ENCODE results near the gene PIP5K1C.
A peak's percentile ranks its signal among the peaks of the same experiment; 100 is the strongest.

PIP5K1C gene

GRCh38 chr19:3710265-3710812 is 10.1 kb upstream of the PIP5K1C start:
- H3K4me3 ChIP-seq (ENCODE audit: low read depth, low read length), result no peak overlapping the region
- TF ChIP-seq CTCF (IDR thresholded peaks at IDR 0.05; ENCODE audit: borderline replicate concordance, insufficient read depth, low read depth, low read length), result no peak

DNA sequence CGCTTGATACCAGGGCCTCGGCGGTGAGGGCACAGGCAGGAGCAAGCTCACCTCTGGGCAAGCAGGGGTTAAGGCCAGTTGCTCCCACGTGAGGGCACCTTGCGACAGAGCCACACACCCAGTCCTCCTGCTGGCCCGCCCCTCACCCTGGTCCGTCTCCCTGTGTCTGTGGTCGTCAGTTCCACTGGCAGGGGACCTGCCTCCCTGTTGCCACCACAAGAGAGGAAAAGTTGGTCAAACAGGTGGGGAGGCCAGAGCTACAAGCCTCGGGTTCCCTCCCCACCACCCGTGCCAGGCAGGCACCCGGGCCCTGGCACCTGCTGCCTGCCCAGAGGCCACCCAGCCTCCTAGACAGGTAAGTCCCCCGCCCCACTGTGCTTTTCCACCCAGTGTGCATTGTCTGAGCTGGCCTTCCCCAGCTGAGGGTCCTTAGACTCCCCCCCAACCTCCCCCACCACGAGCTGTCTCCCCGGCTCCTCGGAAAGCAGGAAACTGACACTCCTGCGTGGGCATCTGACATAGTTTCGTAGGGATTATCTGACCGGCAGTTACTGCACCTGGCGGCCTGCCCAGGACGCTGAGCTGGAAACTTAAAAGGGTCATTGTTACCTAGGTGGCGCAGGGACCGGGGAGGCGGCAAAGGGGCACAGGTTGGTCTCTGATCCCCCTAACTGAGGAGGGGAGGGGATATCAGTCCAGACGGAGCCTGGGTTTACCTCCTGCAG is 8.1 kb upstream of the PIP5K1C start, which contains the start of gene TJP3:
TJP3 (plus strand) TSS at position 178 of the 725 bp plus-strand sequence. CDS start 20,049 bp downstream, outside the sequence.
- H3K4me3 ChIP-seq (ENCODE audit: low read depth, low read length), result no peak within 1 kb of the TSS
- TF ChIP-seq CTCF (IDR thresholded peaks at IDR 0.05; ENCODE audit: borderline replicate concordance, insufficient read depth, low read depth, low read length), result no peak

GRCh38 chr19:3707868-3708206 is 7.6 kb upstream of the PIP5K1C start:
- TF ChIP-seq CTCF (IDR thresholded peaks at IDR 0.05; ENCODE audit: borderline replicate concordance, insufficient read depth, low read depth, low read length), result no peak
- H3K4me3 ChIP-seq (ENCODE audit: low read depth, low read length), result no peak overlapping the region

- no peak for TF ChIP-seq CTCF (IDR thresholded peaks at IDR 0.05; ENCODE audit: borderline replicate concordance, insufficient read depth, low read depth, low read length)
These were observed 932 bp upstream of the PIP5K1C start for GRCh38 chr19:3701200-3701599.

DNA sequence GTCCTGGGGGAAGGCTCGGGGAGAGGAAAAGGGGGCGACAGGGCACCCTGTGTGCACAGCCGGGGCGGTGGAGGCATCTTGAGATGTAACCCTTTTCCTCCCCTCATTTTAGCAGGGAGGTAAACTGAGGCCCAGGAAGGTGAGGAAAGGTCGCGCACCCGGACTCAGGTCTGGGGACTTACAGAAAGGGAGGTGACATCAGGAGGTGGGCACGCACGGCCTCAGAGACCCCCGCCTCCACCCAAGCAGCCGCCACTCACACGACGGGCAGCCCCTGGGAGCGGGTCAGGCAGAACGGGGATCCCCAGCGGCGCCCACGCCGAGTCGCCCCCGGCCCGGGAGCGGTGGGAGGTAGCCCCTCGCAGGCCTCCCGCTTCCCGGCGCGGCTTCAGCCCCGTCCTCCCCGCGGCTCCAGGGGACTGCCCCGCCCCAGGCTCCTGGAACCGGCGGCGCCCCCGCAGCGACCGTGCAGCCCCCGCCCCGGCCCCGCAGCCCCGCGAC is 477 bp downstream of the PIP5K1C start:
- TF ChIP-seq CTCF (IDR thresholded peaks at IDR 0.05; ENCODE audit: borderline replicate concordance, insufficient read depth, low read depth, low read length), result no peak
- H3K4me3 ChIP-seq (ENCODE audit: low read depth, low read length), result peak overlapping the region; percentile 89

More at GRCh38 chr19:3701200-3701599, 932 bp upstream of the PIP5K1C start:
- H3K4me3 ChIP-seq (ENCODE audit: low read depth, low read length), result no peak overlapping the region

GRCh38 chr19:3698974-3699740 is 1.1 kb downstream of the PIP5K1C start:
- peak overlapping the region; percentile 89 for H3K4me3 ChIP-seq (ENCODE audit: low read depth, low read length)
- TF ChIP-seq CTCF (IDR thresholded peaks at IDR 0.05; ENCODE audit: borderline replicate concordance, insufficient read depth, low read depth, low read length), result no peak

Measured in GM12875 (cell line).